ENCODE measurements around the gene IGSF9.
A peak's percentile ranks its signal among the peaks of the same experiment; 100 is the strongest.

IGSF9 gene

GRCh38 chr1:159931795-159932173, 13.6 kb downstream of the IGSF9 start:
- no peak for DNase-seq

- no peak for DNase-seq
Observed at GRCh38 chr1:159931101-159931794, 14.2 kb downstream of the IGSF9 start.

- DNase-seq, result no peak
Observed at GRCh38 chr1:159930634-159931033, 14.8 kb downstream of the IGSF9 start.

- DNase-seq, result no peak
Observed at GRCh38 chr1:159930216-159930615, 15.2 kb downstream of the IGSF9 start.

- no peak for DNase-seq
Observed at GRCh38 chr1:159929155-159930051, 16.0 kb downstream of the IGSF9 start.

- DNase-seq, result no peak
Observed at GRCh38 chr1:159928491-159929050, 16.8 kb downstream of the IGSF9 start.

GRCh38 chr1:159927849-159928431, 17.5 kb downstream of the IGSF9 start:
- no peak for DNase-seq

- DNase-seq, result no peak
Observed at GRCh38 chr1:159927211-159927848, 18.1 kb downstream of the IGSF9 start.

- peak in 1 of 5 experiments; percentile 21 for DNase-seq
Observed at GRCh38 chr1:159925719-159926078, 19.7 kb downstream of the IGSF9 start.

GRCh38 chr1:159924791-159925718, 20.4 kb downstream of the IGSF9 start, which contains the start of gene TAGLN2:
TAGLN2 (minus strand) TSS chr1:159925507; CDS start chr1:159920509, 4,998 bp downstream.
- DNase-seq, result peak; percentile 73 to 91 (median 84)

GRCh38 chr1:159924025-159924790, 21.2 kb downstream of the IGSF9 start:
- peak; percentile 38 to 76 (median 65) for DNase-seq

- peak; percentile 71 to 96 (median 90) for DNase-seq
Observed at GRCh38 chr1:159923203-159924024, 22.0 kb downstream of the IGSF9 start.

- peak in 1 of 5 experiments; percentile 28 for DNase-seq
Observed at GRCh38 chr1:159922511-159923202, 22.8 kb downstream of the IGSF9 start.

GRCh38 chr1:159921700-159922504, 23.5 kb downstream of the IGSF9 start:
- DNase-seq, result peak in 2 of 5 experiments; percentile 36 to 72

GRCh38 chr1:159921251-159921650, 24.2 kb downstream of the IGSF9 start:
- peak in 1 of 5 experiments; percentile 78 for DNase-seq

GRCh38 chr1:159920651-159921050, 24.8 kb downstream of the IGSF9 start:
- no peak for DNase-seq

- DNase-seq, result no peak
Observed at GRCh38 chr1:159920202-159920601, 25.2 kb downstream of the IGSF9 start.

- DNase-seq, result no peak
Observed at GRCh38 chr1:159919236-159919865, 26.1 kb downstream of the IGSF9 start.

Data from T-helper 2 cell (primary cell).